ENCODE data around the gene IGF2BP3.

Gene IGF2BP3

DNA sequence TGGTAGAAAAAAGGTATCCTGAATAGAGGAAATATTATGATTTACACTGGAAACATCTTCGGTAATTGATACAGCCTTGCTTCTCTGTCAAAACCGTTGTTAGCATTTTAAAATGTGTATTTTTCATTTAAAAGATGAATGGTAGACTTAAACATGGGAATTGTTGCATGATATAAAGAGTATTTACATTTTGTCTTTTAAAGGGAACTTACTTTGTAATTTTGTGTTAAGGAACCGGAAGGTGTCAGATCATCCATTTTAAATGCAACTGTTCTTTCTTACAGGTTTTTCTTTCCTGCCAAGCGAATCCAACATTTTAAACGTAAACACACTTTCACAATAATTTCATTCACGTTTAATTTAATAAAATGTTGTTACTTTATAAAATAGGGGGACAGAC, 1.8 kb upstream of the IGF2BP3 start:
- DNase-seq (ENCODE audit: low read depth, low spot score): no peak

DNA sequence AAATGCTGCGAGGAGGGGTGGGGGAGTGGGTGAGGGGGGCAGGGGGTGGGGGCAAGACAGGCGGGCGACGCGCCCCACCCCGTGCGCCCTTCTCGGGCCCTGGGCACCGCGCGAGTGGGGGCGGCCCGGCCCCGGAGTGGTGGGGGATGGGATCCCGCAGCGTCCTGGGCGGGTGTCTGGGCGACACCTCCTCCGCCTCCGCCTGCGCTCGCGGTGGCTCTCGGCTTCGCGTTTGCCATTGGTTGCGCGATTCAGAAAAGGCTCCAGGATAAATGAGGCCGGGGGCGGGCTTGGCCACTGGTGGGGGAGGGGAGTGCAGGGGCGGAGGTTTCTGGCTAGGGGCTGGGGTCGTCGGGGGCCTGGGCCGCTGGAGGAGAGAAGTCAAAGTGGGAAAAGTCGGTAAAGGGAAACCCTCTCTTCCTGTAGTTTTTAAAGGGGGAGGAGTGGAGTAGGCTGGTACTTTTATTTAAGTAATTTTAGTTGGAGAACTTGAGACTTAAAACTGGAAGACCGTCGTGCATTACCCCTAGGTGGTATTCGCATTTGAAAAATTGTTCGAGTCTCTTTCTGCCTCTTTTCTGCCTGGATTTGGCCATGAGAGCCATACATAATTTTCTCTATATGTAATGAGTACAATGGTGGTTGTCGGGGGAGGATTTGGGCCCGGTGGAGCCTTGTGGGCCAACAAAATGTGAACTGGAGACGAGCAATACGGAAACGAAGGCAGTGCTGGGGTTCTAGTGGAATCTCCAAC, 992 bp upstream of the IGF2BP3 start:
- DNase-seq (ENCODE audit: low read depth, low spot score): no peak

DNA sequence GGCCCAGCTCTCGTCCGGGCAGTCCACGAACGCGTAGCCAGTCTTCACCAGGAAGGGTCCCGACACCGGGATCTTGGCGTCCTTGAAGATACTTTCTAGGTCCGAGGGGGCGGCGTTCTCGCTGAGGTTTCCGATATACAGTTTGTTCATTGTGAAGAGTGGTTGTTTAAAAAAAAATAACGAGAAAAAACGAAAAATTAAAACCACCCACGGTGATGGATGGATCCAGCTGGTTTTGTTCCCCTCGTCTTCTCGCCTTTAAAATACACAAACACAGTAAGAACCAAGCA, 385 bp downstream of the IGF2BP3 start:
- DNase-seq (ENCODE audit: low read depth, low spot score): no peak

DNA sequence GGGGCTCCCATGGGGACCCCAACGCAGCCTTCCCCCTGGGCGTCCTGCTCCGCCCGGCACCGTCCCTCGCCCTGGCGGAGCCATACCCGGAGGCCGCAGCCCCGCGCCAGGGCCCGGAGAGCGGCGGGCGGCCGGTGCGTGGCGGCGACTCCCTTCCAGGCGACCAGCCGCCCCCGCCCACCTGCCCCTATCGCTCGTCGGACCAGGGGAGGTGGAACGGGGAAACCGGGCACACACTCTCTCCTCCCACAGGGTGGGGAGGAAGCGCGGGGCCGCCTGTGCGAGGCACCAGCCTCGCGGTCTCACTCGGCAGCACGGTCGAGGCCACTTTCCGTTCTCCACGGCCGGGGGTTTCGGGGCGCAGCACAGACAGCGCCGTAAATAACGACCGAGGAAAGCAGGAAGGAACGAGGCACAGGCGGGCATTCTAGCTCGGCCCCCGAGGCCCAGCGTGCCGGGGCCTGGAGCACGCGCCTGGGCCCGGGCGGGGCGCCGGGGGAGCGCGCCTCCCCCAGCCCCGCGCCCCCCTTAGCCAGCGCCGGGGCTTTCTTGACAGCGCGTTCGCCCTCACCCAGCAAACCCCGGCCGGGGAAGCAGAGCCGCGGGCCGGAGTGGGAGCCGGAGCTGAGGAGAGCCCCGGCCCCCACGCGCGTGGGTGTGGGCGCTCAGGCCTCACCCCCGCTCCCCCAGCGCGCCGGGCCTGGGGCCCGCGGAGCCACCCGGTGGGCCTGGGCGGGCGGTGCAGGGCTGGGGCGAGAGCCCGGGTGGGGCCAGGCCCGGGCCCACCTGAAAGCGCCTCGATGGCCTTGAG, 936 bp downstream of the IGF2BP3 start:
- no peak for DNase-seq (ENCODE audit: low read depth, low spot score)

DNA sequence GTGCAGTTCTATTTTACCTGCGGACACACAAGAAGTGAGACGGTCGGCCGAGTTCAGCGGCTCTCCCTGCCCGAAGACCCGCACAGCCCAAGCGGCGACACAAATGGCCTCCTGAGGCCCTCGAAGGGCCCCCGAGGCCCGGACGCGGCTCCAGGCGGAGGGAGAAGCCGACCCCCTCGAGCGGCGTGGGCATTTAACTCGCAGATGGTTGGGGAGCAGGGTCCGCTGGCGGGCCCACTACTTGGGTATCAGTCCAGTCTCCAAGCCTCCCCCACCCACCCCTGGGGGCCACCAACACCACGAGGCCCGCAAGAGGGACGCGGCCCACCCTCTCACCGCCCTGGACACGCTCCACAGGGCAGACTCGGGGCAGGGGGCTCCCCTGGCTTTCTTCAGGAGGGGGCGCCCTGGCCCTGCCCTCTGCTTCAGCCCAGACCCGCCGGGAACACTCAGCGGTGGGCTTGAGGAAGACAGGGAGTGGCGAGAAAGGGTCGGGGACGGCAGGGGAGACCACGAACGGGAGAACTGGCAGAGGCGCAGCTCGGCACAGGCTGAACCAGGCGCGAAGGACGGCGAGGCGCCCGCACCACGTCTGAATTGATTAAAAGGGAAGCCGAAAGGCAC, 1.7 kb downstream of the IGF2BP3 start:
- DNase-seq (ENCODE audit: low read depth, low spot score): no peak

DNA sequence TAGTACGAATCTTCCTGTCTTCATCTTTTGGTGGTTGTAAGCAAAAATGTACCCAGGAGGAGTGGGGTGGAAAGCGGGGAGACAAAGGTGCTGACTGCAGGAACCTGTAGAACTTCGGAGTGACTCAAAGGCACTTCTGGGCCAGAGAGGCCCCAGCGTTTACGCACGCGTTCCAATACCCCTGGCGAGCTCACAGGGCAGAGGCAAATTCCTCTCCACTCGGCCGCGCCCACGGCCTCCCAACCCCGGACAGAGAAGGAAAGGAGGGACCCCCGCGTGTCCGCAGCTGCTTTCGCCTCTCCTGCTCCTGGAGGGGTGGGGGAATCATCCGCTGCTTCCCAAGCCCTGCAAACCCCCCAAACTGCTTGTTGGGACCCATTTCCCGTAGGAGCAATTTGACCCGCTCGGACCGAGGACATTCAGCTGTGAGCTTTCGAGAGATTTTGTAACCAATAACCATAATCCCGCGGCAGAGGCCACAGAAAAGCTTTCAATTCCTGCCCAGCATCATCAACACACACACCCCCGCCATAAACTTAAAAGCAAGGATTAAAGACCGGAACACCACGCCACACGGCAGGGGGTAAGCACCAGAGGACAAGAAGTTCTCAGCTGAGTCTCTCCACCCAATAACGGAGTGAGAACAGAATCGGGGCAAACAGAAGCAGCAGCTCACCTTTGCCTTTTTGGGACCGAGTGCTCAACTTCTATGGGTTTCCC, 2.3 kb downstream of the IGF2BP3 start:
- no peak for DNase-seq (ENCODE audit: low read depth, low spot score)

DNA sequence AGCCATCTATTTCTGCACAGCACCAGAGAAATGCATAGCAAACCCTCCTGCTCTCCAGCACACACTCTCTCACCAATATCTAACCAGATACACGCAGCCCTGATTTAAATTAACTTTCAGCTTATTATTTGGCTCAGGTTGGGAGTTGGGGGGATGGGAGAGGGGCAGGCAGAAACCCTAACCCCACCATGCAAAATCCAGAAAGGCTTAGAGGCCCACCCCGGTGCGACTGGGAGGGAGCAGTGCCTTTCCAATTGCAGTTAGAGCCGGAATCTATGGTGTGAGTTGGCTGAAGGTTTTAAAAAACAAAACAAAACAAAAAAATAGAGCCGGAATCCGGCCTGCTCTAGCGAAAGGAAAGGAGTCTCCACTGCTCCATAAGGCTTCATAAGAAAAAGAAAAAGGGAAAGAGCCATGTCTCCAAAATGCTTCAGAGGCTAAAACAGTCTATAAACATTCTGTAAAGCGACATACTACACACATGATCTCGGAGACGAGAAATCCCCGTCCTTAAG, 2.9 kb downstream of the IGF2BP3 start:
- DNase-seq (ENCODE audit: low read depth, low spot score): no peak

DNA sequence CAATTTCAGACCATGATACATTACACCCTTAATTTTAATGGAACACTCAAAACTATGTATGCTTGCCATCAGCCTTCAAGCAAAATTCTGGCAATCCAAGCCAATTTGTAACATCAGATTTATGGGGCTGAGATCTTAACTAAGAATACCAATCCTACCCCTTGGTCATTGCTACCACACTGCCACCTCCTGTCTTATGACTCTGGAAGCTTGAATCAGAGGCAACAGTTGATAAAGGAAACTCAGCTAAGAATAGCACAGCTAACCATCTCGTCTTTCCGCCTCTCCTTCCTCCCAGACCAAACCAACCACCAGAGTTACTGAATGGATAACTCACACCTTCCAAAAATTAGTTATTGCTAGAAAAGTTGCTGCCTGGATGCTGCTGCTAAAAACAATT, 7.4 kb downstream of the IGF2BP3 start:
- peak; percentile 29 for DNase-seq (ENCODE audit: low read depth, low spot score)

DNA sequence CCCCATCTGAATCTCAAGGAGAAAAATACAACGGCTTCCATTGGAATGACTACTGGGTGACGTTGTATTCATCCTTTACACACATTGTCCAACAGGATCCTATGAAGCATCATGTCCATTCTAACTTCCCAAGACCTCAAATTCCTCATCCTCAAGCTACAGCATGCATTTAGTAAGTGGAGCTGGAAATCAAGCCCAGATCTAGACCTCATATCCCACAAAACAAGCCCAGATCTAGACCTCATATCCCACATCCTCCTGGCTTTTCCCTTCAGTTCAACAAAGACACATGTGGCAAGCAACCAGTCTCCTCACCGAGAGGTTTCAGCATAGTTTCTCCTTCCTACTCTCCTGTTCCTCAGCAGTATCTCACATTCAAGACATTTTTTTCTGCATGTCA, 12.2 kb downstream of the IGF2BP3 start:
- DNase-seq (ENCODE audit: low read depth, low spot score): no peak

DNA sequence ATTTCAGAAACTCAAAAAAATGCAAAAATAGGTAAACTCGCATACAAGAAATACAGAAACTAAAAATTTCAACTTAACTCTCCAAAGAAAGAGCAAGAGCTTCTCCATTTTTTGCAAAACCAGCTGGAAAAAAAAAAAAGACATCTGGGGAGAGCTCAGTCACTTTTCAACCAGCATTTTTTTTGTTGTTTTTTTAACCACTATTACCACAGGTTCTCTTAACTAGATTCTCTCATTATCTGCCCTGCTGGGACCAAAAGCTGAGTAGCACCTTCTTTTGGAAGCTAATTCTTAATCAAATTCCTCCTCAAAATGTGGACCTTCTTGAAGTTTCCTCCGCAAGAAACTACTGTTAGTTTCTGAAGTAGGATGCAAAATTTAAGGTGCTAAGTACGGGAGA, 14.2 kb downstream of the IGF2BP3 start:
- DNase-seq (ENCODE audit: low read depth, low spot score): no peak

DNA sequence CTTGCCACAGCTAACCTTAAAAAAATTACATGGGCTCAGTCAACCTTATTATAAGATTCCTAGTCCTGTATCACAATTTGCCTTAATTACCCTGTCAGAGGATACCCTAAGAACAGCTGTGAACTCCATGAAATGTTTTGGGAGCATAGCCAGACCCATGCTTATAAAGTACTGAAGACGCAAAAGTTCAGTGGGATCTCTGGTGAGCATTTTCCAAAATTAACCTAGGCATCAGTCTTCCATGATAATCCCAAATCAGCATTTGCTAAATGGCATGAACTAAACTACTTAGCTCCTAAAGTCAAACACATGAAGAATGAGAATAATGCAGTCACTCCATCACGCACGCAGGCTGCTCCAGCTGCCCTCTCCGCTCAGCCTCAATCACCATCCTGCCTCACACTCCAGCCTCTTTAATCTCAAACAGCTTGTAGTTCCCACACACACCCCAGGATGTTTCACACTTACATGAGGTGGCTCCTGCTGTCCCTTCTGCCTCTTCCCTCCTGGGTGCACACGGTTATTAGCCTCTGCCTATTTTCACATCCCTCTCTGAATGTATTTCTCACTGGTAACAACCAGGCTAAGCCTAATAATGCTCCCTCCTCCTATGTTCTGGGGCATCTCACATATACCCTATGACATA, 15.3 kb downstream of the IGF2BP3 start:
- DNase-seq (ENCODE audit: low read depth, low spot score): no peak

DNA sequence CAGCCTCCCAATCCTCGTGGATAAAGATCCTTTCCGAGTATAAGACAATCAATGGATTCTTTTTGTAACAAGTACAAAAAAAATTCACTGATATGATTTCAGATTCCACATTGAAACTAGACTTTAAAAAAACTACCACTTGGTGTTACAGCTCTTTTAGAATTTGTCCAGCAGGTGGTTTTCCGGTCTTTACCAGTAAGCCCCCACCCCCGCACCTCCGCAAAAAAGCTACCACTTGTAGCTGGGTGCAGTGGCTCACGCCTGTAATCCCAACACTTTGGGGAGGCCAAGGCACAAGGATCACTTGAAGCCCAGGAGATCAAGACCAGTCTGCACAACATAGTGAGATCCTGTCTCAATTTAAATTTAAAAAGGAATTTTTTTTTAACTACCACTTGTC, 19.8 kb downstream of the IGF2BP3 start:
- no peak for DNase-seq (ENCODE audit: low read depth, low spot score)

DNA sequence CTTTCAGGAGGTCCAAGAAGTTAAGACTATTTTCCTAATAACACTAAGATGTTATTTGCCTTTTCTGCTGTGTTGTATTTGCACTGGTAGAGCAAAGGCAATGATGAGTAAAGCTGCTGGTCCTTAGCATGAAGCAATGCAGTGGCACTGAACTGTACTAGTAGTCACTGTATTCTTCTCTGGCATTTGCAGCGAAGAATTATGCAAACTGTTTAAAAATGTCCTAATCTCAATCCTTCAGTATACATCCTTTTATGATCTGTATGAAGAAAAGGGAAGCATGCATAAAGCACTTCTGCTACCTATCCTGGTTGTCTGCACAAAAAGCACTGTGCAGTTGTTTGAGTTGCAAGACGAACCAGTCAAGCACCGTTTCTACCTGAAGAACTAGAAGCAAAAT, 20.4 kb downstream of the IGF2BP3 start:
- no peak for DNase-seq (ENCODE audit: low read depth, low spot score)

DNA sequence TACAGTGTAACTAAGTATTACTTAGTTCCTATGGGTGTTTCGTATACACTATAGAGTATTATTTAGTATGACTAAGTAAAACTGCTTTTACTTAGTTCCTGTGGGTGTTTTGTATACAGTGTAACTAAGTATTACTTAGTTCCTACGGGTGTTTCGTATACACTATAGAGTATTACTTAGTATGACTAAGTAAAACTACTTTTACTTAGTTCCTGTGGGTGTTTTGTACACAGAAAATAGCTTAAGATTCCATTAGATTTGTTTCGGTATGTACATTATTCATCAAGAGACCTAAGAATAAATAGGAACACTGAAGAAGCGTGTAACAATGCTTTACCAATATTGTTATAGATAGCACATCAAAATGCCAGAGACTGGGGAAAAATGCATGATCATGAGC, 25.0 kb downstream of the IGF2BP3 start:
- no peak for DNase-seq (ENCODE audit: low read depth, low spot score)

DNA sequence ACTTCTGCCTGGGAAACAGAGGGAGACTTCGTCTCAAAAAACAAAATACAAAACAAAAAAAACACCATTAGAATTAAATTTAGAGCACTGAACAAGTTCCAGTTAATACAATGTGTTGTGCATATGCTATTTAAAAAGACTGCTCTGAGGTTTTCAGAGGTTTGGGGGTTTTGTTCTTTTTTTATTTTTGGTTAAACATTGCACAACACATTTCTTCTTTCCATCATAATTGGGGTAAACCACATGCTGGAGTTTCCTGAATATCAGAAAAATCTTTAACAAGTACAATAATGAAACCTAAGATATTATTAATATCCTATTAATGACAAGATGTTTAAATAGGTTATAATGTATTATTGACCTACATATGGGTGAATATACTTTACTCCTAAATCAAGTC, 26.3 kb downstream of the IGF2BP3 start:
- no peak for DNase-seq (ENCODE audit: low read depth, low spot score)

DNA sequence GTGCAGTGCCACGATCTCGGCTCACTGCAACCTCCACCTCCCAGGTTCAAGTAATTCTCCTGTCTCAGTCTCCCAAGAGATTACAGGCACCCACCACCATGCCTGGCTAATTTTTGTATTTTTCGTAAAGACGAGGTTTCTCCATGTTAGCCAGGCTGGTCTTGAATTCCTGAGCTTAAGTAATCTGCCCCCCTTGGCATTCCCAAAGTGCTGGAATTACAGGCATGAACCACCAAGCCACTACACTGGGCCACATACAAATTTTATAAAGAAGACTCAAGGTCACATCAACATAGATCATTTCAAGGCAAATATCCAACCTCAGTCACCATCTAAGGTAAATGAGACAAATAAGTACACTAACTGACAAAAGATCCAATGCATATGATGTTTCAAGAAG, 32.1 kb downstream of the IGF2BP3 start:
- no peak for DNase-seq (ENCODE audit: low read depth, low spot score)

DNA sequence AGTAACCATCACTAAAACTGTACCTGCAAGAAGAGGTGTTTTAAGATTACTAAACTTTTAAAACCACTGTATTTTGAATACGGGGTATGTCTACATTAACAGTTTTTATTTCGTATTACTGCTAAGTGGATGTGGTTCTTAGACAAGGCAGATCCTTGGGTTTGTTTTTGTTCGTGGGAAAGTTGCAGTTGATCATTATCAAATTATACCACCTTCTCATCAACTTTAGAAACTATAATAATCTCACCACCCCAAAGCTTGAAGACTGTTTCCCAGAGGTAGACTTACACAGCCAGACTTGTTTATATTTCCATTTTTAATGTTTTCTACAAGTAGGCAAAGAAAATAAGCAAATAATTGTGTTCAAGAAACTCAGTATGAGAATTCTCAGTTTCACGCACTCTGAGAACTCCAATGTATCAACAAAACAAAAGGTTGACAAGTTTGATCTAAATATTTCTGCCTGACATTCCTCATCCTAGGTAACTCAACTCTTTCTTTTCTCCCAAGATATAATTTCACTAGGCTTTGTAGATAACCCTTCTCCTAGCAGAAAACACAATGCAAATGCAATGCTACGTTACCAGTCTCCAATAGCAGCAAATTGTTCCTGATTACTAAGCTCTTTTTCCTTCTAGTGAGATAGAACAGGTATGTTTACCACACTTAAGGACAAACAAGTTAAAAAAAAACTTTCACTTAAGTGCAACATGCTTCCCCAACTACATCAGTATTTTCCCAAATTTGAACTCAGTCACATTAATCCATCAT, 36.0 kb downstream of the IGF2BP3 start:
- no peak for DNase-seq (ENCODE audit: low read depth, low spot score)

DNA sequence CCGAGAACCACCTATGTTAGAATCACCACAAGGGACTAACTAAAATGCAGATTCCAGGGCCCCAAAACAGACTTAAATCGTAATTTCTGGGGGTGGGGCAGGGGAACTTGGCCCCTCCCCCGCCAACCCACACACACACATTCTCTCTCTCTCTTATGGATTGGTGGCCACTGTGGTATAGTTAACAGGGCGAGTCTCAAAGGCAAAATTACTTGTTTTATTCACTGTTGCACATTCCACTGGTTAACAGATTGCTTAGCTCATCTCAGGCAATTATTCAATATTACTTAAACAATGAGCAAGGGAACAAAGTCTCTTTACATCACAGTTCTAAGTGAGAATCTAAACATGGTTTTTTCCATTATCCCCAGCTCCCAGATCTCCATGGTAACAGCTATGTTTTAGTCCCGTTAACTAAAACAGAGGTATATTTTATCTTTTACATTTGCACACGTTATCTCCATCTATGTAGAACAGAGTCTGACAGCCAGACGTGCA, 38.5 kb downstream of the IGF2BP3 start:
- no peak for DNase-seq (ENCODE audit: low read depth, low spot score)

DNA sequence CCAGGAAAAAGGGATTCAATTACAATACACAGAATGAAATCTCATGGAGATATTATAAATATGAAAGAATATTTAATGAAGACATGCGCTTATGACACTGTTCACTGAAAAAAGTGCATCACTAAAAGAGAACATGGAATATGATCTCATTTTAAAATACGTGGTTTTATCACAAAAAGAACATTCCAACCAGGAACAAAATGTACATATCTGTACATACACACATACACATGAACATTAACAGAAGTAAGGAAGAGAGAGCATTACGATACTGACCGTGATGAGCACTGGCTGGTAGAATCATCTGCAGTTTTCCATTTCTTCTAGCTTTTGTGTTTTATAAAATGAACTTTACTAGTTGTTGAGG, 39.4 kb downstream of the IGF2BP3 start:
- no peak for DNase-seq (ENCODE audit: low read depth, low spot score)

DNA sequence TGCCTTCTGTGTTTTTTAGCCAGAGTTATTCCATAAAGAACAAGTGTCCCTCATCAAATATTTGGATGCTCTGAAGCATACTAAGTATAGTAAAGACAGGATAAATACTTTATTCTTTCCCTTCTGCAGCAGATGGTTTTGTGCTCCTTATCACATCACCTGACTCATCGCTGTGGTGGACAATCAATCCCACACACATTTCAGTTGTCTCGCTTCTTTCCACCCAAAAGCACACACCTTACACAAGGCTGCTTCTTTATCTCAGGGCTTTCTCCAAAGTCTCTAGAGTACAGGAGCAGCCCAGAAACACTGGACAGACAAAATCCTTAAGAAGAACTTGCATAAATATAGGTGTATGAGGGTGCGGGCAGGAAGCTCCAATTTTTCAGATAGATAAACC, 43.4 kb downstream of the IGF2BP3 start:
- DNase-seq (ENCODE audit: low read depth, low spot score): no peak

DNA sequence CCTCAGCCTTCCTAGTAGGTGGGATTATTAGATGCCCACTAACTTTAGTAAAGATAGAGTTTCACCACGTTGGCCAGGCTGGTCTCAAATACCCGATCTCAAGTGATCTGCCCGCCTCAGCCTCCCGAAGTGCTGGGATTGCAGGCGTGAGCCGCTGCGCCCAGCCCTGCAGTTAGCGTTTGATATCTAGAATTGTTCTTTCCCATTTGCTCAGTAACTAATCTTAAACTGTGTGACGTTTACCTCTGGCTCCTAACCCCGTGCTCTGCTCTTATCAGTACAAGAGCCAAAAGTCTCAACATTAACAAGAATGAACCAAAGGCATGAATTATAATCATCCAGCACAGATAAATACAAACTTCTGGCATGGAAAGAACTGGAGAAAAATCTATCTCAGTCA, 47.4 kb downstream of the IGF2BP3 start:
- no peak for DNase-seq (ENCODE audit: low read depth, low spot score)
